GM12878 (cell line): Measurements from ENCODE around the gene DYNC1I1. TPM values are rescaled to one million over a fixed set of nuclear protein-coding genes. Genes with fewer than 3 reads are reported as not detected.

Source experiments
- ATAC-seq: fragments of 200-7000 bp; cut with Tn5 transposase; 3 replicates; pipeline ENCODE4 v1.9.1; 2020; ENCODE audit warnings: mild to moderate bottlenecking, moderate library complexity
- BruUV-seq: library from RNA; stranded (reverse); fragments of 400-500 nt; replicated peaks from 2 replicates; lab custom pipeline; 2021; lab: Mats Ljungman, UMichigan
- CTCF ChIA-PET: fragments of 300-600 bp; sonication (Branson Sonifier 250); formaldehyde crosslinking; extraction: SDS; loops from one replicate; lab custom pipeline; 2021; ENCODE audit warnings: inconsistent platforms; lab: Yijun Ruan, JAX
- POLR2A ChIA-PET: fragments of 350-600 bp; formaldehyde crosslinking; extraction: SDS; loops from one replicate; lab custom pipeline; 2021; ENCODE audit warnings: inconsistent platforms; lab: Charles Lee
- RAD21 ChIA-PET: fragments of 300-600 bp; sonication (Branson Sonifier 250); formaldehyde crosslinking; loops from one replicate; lab custom pipeline; 2023; ENCODE audit warnings: antibody characterized with exemption; ENCODE audit not compliant: unreplicated experiment; lab: Charles Lee
- SMC1A ChIA-PET: fragments of 300-600 bp; sonication (Branson Sonifier 250); formaldehyde crosslinking; loops from one replicate; lab custom pipeline; 2023; ENCODE audit not compliant: unreplicated experiment, uncharacterized antibody; lab: Charles Lee
- DNase-seq: peaks from one replicate; pipeline ENCODE4 v3.0.0-alpha.2; 2011; ENCODE audit warnings: low read depth, low spot score
- FAIRE-seq: peaks from 3 replicates; lab custom pipeline; 2011; peaks lifted over from hg19 to GRCh38; lab: Jason Lieb, UNC
- H2AFZ ChIP-seq: 2 replicates; pipeline ENCODE4 v1.6.0; 2011; ENCODE audit warnings: low read depth, low read length, control low read depth; ENCODE audit not compliant: control insufficient read depth
- H3K27ac ChIP-seq: 2 replicates; pipeline ENCODE4 v1.5.1; 2011; ENCODE audit warnings: control low read depth; ENCODE audit not compliant: control insufficient read depth, insufficient read depth
- H3K27me3 ChIP-seq, 2 experiments: replicated peaks in 1 of 2; 2 replicates each; pipeline versions ENCODE4 v1.6.0 to v1.6.1; 2011; ENCODE audit warnings: low read length in 1 of 2; ENCODE audit not compliant: control insufficient read depth in 2 of 2, insufficient read depth in 2 of 2
- H3K36me3 ChIP-seq, 2 experiments: 2 replicates each; pipeline ENCODE4 v1.5.1; 2011; ENCODE audit warnings: low read length in 1 of 2; ENCODE audit not compliant: control insufficient read depth in 2 of 2, insufficient read depth in 2 of 2
- H3K4me1 ChIP-seq: 2 replicates; pipeline ENCODE4 v1.6.1; 2011; ENCODE audit warnings: mild to moderate bottlenecking, low read length, moderate library complexity, mixed read lengths; ENCODE audit not compliant: control insufficient read depth, insufficient read depth
- H3K4me2 ChIP-seq: 2 replicates; pipeline ENCODE4 v1.6.0; 2011; ENCODE audit warnings: control low read depth; ENCODE audit not compliant: control insufficient read depth, insufficient read depth
- H3K4me3 ChIP-seq: fragments of 200-600 bp; sonication (generic); 2 replicates; pipeline ENCODE4 v1.5.1; 2016
- H3K79me2 ChIP-seq: 2 replicates; pipeline ENCODE4 v1.6.0; 2011; ENCODE audit warnings: low read length; ENCODE audit not compliant: control insufficient read depth, insufficient read depth
- H3K9ac ChIP-seq: 2 replicates; pipeline ENCODE4 v1.8.0; 2011; ENCODE audit warnings: low read length, control low read depth, mixed read lengths; ENCODE audit not compliant: control insufficient read depth, insufficient read depth
- H3K9me3 ChIP-seq: replicated peaks from 3 replicates; pipeline ENCODE4 v1.5.1; 2011; ENCODE audit warnings: mild to moderate bottlenecking, low read length; ENCODE audit not compliant: control insufficient read depth, insufficient read depth
- H4K20me1 ChIP-seq: 2 replicates; pipeline ENCODE4 v1.6.0; 2011; ENCODE audit not compliant: control insufficient read depth, insufficient read depth
- BRCA1 ChIP-seq: IDR thresholded peaks from 2 replicates; pipeline ENCODE4 v1.6.1; 2011; ENCODE audit warnings: low read depth, low read length, improper control_type of control experiment
- CREM ChIP-seq: IDR thresholded peaks from 2 replicates; pipeline ENCODE4 v1.6.1; 2014; ENCODE audit warnings: antibody characterized with exemption, low read depth
- E2F4 ChIP-seq: IDR thresholded peaks from 2 replicates; pipeline ENCODE4 v1.6.1; 2012; ENCODE audit warnings: low read depth, low read length, improper control_type of control experiment
- GATAD2B ChIP-seq: fragments of 450-650 bp; conservative IDR thresholded peaks from 2 replicates; pipeline ENCODE4 v1.6.1; 2017; ENCODE audit warnings: low read depth, mild to moderate bottlenecking, moderate library complexity
- IRF5 ChIP-seq: fragments of 450-650 bp; IDR thresholded peaks from 2 replicates; pipeline ENCODE4 v1.6.1; 2017; ENCODE audit warnings: borderline replicate concordance
- KLF5 ChIP-seq: fragments of 450-650 bp; IDR thresholded peaks from 2 replicates; pipeline ENCODE4 v1.6.1; 2014; ENCODE audit warnings: mild to moderate bottlenecking; ENCODE audit not compliant: partially characterized antibody
- NFYB ChIP-seq: IDR thresholded peaks from 2 replicates; pipeline ENCODE4 v1.6.1; 2011; ENCODE audit warnings: low read depth, mild to moderate bottlenecking, low read length, improper control_type of control experiment, moderate library complexity; ENCODE audit not compliant: insufficient read depth
- PAX8 ChIP-seq: fragments of 450-650 bp; IDR thresholded peaks from 2 replicates; pipeline ENCODE4 v1.6.1; 2017; ENCODE audit warnings: mild to moderate bottlenecking, moderate library complexity
- PML ChIP-seq: IDR thresholded peaks from 2 replicates; pipeline ENCODE4 v1.6.1; 2012; ENCODE audit warnings: low read length, inconsistent platforms
- RB1 ChIP-seq: fragments of 450-650 bp; formaldehyde crosslinking; IDR thresholded peaks from 2 replicates; pipeline ENCODE4 v1.6.1; 2017; ENCODE audit warnings: mild to moderate bottlenecking, borderline replicate concordance
- SMAD5 ChIP-seq: IDR thresholded peaks from 2 replicates; pipeline ENCODE4 v1.6.1; 2016; ENCODE audit warnings: antibody characterized with exemption, low read depth
- TAF1 ChIP-seq: IDR thresholded peaks from 2 replicates; pipeline ENCODE4 v1.6.1; 2011; ENCODE audit warnings: mild to moderate bottlenecking, low read depth, low read length, borderline replicate concordance
- TARDBP ChIP-seq: IDR thresholded peaks from 2 replicates; pipeline ENCODE4 v1.6.1; 2016; ENCODE audit warnings: borderline replicate concordance
- USF2 ChIP-seq: IDR thresholded peaks from 2 replicates; pipeline ENCODE4 v1.6.1; 2011; ENCODE audit warnings: low read depth, low read length, improper control_type of control experiment, borderline replicate concordance
- ZNF207 ChIP-seq: fragments of 450-650 bp; IDR thresholded peaks from 2 replicates; pipeline ENCODE4 v1.6.1; 2014; ENCODE audit warnings: antibody characterized with exemption, mild to moderate bottlenecking, borderline replicate concordance
- WGBS: methylation state at CpG from one replicate; pipeline ENCODE4 v1.1.6; 2016; ENCODE audit warnings: low lambda C conversion rate; ENCODE audit not compliant: insufficient replicate concordance, insufficient coverage; ENCODE audit errors: missing lambda C conversion rate; 5-methylcytosine and 5-hydroxymethylcytosine counted together
- in situ Hi-C: fragments of 300-500 bp; cut with MboI; formaldehyde crosslinking; loops from 9 replicates; pipeline ENCODE4 v1.14.3; 2018; ENCODE audit warnings: mixed read lengths
- intact Hi-C: fragments of 100-400 bp; cut with micrococcal nuclease; formaldehyde crosslinking; loops from one replicate; pipeline ENCODE4 v1.14.2; 2022; ENCODE audit not compliant: unreplicated experiment
- polyA plus RNA-seq, 11 experiments: library from polyadenylated mRNA; depleted of rRNA in 4 of 11; unstranded in 6 of 11; stranded (reverse) in 5 of 11; fragments of >200 nt; fragmentation: Nextera tagmentation in 4 of 11; fragmentation: Illumina TruSeq in 1 of 11; extraction: Ambion mirVana in 4 of 11; extraction: Trizol in 1 of 11; gene quantifications; 1 replicate in 1 of 11; 2 replicates in 10 of 11; pipeline versions ENCODE4 v1.2.1 to v1.2.3, GENCODE V29; 2011 to 2016; ENCODE audit warnings: inconsistent platforms in 2 of 11, missing spikeins in 2 of 11, low read depth in 1 of 11
- total RNA-seq, 4 experiments: library from RNA; depleted of rRNA in 3 of 4; stranded (reverse); fragments of >200 nt in 3 of 4; fragmentation: Illumina TruSeq in 1 of 4; extraction: Trizol in 1 of 4; gene quantifications; 2 replicates each; pipeline versions ENCODE4 v1.2.1 to v1.2.3, GENCODE V29; 2013 to 2021
- TF ChIP-seq, protein P1 (sequence below): IDR thresholded peaks from 2 replicates; pipeline ENCODE4 v1.6.1; 2012; ENCODE audit warnings: low read depth, low read length, improper control_type of control experiment
- TF ChIP-seq, protein P2 (sequence below): fragments of 450-650 bp; IDR thresholded peaks from 2 replicates; pipeline ENCODE4 v1.6.1; 2017; ENCODE audit warnings: mild to moderate bottlenecking
- TF ChIP-seq, protein P3 (sequence below): fragments of 450-650 bp; IDR thresholded peaks from 2 replicates; pipeline ENCODE4 v1.6.1; 2014; ENCODE audit warnings: mild to moderate bottlenecking

Gene DYNC1I1
- total and polyA plus RNA-seq, 10 of the 15 experiments (the other 5 are each of a cell fraction or from before 2014, with no cell fraction given) = 0.05 to 0.91 (median 0.14) TPM; not detected in 3

- ChIA-PET RAD21 (interaction anchor here (1.0 to 6.6 kb wide), 13 partner anchors 14 to 341 kb away, joined by 3 to 183 read pairs (median 3); partner anchors contain the start of gene DYNC1I1), POLR2A (interaction anchor here (0.7 kb wide), 1 partner anchor 142 kb away, joined by 3 read pairs; no protein-coding TSS in a partner anchor), CTCF (interaction anchor here (0.9 to 16.1 kb wide), 17 partner anchors 9 to 356 kb away, joined by 3 to 421 read pairs (median 5); no protein-coding TSS in a partner anchor), SMC1A (interaction anchor here (0.7 to 9.4 kb wide), 13 partner anchors 10 to 358 kb away, joined by 3 to 84 read pairs (median 5); partner anchors contain the start of gene DYNC1I1)
- Histone ChIP-seq H3K4me1 (no peaks in the 10 kb centered on the region), H2AFZ (no peak overlapping the region), H3K27ac (no peak overlapping the region), H3K27me3 (no peaks in the 10 kb centered on the region), H4K20me1 (no peaks in the 10 kb centered on the region), H3K4me2 (no peak overlapping the region), H3K79me2 (no peaks in the 10 kb centered on the region), H3K9ac (no peak overlapping the region), H3K9me3 (no peaks in the 10 kb centered on the region), H3K36me3 (no peaks in the 10 kb centered on the region), H3K4me3 (no peak overlapping the region)
- intact Hi-C loops (loop anchor here (1.0 kb wide), 1 partner anchor 144 kb away; no protein-coding TSS in a partner anchor), in situ Hi-C loops (no loop called here)
- no peak for DNase-seq
- FAIRE-seq = no peak
- ATAC-seq = peak; percentile 95
- no TSS peak for BruUV-seq
- 0% methylated on average over 3 of the region's 3 CpGs for WGBS
- TF ChIP-seq, protein P1, sequence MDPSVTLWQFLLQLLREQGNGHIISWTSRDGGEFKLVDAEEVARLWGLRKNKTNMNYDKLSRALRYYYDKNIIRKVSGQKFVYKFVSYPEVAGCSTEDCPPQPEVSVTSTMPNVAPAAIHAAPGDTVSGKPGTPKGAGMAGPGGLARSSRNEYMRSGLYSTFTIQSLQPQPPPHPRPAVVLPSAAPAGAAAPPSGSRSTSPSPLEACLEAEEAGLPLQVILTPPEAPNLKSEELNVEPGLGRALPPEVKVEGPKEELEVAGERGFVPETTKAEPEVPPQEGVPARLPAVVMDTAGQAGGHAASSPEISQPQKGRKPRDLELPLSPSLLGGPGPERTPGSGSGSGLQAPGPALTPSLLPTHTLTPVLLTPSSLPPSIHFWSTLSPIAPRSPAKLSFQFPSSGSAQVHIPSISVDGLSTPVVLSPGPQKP = no peak
- TF ChIP-seq TAF1 (no peak), CREM (peak; percentile 48; the same call in 1 of the 2 replicates), SMAD5 (no peak), TARDBP (no peak), KLF5 (no peak), USF2 (no peak), BRCA1 (no peak), RB1 (no peak), PML (no peak), PAX8 (no peak), NFYB (no peak), GATAD2B (no peak), IRF5 (no peak), ZNF207 (no peak), E2F4 (no peak)
- TF ChIP-seq, protein P2, sequence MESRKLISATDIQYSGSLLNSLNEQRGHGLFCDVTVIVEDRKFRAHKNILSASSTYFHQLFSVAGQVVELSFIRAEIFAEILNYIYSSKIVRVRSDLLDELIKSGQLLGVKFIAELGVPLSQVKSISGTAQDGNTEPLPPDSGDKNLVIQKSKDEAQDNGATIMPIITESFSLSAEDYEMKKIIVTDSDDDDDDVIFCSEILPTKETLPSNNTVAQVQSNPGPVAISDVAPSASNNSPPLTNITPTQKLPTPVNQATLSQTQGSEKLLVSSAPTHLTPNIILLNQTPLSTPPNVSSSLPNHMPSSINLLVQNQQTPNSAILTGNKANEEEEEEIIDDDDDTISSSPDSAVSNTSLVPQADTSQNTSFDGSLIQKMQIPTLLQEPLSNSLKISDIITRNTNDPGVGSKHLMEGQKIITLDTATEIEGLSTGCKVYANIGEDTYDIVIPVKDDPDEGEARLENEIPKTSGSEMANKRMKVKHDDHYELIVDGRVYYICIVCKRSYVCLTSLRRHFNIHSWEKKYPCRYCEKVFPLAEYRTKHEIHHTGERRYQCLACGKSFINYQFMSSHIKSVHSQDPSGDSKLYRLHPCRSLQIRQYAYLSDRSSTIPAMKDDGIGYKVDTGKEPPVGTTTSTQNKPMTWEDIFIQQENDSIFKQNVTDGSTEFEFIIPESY = no peak
- TF ChIP-seq, protein P3, sequence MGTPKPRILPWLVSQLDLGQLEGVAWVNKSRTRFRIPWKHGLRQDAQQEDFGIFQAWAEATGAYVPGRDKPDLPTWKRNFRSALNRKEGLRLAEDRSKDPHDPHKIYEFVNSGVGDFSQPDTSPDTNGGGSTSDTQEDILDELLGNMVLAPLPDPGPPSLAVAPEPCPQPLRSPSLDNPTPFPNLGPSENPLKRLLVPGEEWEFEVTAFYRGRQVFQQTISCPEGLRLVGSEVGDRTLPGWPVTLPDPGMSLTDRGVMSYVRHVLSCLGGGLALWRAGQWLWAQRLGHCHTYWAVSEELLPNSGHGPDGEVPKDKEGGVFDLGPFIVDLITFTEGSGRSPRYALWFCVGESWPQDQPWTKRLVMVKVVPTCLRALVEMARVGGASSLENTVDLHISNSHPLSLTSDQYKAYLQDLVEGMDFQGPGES = no peak
Observed at GRCh38 chr7:95867309-95867708, 95.0 kb downstream of the DYNC1I1 start.
